ENCODE data around the gene RANBP10.

The RANBP10 gene

DNA sequence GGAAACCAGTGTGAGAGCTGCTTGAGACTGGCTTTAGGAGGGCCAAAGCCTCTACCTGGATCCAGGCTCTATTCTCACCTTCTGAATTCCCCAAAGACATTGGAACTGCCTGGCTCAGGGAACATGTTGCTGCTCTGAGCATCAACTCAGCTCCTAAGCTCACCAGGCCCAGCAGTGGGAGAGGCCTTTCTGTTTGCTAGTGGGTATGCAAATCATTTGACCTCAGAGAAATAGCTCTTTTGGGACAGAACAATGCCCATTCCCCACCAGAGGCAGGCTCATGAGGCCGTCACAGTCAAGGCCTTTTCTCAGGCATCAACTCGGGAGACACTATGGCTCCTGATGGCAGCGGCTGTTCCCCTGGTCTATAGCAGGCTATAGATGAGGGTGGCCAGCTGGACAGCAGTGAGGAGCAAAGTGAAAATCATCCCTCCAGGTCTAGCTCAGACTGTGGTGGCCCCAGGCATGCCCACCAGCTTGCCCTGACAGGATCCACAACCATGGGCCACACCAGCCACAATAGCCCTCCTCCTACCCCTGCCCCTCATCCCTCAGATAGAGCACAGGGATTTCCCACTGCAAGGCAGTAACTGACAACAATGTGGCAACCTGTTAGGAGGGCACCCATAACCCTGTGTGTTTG lies 56.8 kb downstream of the RANBP10 start:
- no peak for DNase-seq (ENCODE audit: low read depth in 2 of 3, low spot score in 2 of 3)

DNA sequence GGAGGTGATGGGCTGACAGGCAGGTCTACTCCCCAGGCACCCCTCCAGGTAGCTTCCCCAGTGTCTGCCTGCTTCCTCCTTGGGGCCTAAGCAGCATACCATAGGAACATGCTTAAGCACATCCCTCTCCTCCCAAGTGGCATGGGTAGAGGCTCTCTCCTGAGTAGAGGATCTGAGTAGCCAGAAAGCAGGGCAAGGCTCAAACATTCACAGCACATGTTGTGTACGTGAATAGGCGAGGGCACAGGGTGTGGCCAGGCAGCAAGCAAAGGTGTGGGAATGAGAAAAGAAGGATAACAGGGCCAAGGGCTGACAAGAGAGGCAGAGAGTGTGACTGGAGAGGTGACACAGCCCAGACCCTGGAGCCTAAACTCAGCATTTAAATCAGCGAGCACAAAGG lies 57.5 kb downstream of the RANBP10 start:
- no peak for DNase-seq (ENCODE audit: low read depth in 2 of 3, low spot score in 2 of 3)

DNA sequence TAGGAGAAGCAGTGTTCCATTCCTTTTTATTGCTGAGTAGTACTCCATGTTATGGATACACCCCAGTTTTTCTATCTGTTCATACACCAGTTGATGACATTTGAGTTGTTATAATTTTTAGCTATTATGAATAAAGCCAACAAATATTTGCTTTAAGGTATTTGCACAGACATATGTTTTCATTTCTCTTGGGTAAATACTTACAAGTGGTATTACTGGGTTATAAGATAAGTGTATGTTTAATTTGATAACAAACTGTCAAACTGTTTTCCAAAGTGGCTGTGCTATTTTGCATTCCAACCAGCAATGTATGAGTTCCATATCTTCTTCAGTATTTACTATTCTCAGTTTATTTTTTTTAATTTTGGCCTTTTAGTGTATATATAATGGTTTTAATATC lies 59.5 kb downstream of the RANBP10 start:
- no peak for DNase-seq (ENCODE audit: low read depth in 2 of 3, low spot score in 2 of 3)

DNA sequence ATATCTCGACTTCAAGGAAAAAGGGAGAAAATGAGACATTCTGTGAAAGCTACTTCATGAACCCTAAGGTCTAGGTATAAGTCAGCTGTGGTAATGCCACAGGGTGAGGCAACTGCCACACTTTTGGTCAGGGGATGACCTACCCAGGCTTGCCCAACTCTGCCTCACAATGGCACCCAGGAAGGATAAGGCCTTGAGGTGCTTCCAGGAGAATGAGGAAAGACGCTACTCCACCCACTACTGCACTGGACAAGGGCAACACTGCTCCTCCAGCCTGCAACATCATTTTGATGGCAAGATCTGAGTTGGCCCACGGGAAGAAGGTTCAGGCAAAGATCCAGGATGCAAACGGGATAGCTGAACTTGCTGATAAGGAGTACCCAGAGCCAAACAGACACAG lies 65.2 kb downstream of the RANBP10 start:
- no peak for DNase-seq (ENCODE audit: low read depth in 2 of 3, low spot score in 2 of 3)

DNA sequence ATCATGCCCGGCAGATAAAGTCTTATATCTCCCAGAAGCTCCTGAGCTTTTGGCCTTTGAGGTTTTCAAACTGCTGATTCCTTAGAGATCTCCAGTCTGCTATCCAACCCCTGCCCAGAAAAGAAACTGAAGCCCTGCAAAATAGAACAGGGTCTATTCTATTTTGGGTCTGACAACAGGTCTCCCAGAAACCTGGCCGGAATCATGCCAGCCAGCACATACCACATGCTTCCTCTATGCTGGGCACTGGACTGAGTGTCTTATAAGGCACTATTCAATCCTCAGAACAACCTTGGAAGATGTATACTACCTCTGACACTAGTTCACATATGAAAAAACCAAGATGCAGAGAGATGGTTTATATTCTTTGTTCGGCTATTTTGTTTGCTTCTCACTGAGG lies 66.0 kb downstream of the RANBP10 start:
- DNase-seq (ENCODE audit: low read depth in 2 of 3, low spot score in 2 of 3), result no peak

DNA sequence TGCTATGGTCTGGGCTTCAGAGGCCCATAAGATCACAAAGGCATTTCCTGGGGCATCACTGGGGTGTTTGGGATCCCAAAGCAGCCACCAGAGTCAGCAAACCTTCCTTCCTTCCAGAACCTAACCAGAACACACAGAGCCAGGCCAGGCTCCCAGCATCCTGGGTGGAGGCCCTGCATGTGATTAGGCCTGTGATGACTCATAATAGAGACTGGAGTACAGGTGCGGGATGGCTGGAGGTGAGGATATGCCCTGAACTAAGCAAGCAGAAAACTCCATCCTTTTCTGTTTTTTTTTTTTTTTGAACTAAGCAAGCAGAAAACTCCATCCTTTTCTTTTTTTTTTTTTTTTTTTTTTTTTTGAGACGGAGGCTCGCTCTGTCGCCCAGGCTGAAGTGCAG lies 69.5 kb downstream of the RANBP10 start:
- no peak for DNase-seq (ENCODE audit: low read depth in 2 of 3, low spot score in 2 of 3)

DNA sequence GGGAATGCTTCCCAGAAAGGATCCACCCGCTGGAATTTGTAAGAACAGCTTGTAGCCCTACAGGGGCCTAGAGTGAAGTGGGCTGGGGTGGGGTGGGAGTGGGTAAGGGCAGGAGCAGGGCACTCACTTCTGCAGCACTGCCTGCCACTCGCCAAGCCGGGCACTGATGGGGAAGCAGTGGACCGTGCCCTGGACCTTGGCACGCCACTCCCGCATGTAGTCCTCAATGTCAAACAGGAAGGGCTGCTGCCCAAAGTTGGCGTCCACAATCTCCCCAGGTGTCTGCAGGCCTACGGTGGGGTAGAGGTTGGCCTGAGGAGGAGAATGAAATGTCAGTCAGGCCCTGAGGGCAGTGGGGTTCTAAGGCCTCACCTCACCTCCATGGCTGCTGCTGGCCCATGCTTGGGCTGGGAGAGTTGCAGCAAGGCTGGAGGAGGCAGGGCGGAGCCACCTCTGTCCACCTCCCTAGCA lies 71.6 kb downstream of the RANBP10 start:
- DNase-seq (ENCODE audit: low read depth in 2 of 3, low spot score in 2 of 3), result no peak

DNA sequence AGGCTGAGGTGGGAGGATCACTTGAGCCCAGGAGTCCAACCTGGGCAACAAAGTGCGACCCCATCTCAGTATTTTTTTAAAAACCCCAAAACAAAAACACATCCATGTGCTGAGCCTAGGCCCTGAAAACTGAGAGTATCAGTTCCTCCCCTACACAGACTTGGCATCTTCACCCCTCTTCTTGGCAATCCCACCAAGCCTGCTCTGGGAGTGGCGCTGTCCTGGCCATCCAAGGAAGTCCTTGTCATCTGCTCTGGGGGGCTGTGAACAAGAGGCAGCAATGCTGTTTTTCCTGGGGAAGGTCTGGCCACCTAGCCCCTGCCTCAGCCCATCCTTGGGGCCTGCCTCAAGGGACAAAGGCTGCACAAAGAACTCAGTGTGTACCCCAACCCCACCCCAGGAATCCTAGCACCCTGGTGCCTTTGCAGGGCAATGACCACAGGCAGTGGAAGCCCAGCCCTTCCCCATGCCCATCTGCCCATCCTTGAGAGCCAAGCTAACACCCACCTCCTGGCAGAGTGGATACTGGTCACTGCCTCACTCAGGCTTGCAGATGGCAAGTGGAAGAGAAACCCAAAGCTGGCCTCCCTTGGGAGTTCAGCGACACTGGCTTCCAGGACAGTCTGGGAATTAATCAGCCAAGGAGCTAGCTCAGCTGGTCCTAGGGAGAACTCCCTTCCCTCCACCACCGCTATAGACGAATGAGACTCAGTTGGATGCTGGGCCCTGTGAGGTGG lies 72.5 kb downstream of the RANBP10 start:
- DNase-seq (ENCODE audit: low read depth in 2 of 3, low spot score in 2 of 3), result no peak

DNA sequence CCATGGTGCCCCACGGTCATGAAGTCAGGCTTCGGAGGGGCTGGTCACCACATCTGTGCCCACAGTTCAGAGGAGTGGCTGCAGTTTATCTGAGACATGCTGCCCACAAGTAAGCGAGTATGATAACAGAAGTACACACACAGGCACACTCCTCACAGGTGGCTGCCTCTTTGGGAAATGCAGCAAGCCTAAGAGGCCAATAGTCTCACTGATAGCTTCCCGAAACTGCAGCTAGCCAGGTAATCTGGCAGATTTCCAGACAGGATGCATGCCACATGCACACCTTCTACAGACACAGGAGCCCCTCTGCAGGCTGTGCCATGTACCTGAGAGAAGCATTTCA lies 74.6 kb downstream of the RANBP10 start:
- DNase-seq (ENCODE audit: low read depth in 2 of 3, low spot score in 2 of 3), result no peak

DNA sequence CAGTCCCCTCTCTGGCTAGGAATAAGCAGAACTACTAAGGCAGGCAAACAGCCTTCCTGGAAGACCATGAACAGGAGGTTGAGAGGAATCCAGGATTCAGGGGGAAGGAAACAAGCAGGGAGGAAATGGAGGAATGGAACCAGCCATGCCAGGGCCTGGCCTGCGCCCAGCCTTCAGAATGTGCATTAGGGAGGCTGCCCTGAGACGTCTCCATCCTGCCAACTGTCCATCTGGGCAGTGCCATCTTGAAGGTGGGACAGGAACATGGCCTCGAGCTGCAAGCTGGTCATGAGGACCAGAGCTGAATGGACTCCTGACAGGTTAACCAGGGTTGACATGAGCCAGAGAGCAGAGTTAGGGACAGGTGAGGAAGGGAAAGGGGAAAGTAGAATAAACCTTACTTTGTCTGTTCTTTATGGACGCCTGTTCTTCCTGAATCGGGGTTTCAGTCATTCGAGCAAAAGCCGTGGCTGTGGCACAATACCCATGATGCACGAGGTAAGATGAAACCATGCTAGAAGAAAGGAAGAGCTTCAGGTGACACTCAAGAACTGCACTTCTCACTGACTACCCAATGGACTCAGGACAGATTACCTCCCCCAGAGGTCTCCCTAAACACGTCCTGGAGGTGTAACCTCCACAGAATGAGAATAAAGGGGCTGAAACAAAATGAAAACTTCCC lies 75.1 kb downstream of the RANBP10 start:
- DNase-seq (ENCODE audit: low read depth in 2 of 3, low spot score in 2 of 3), result no peak

DNA sequence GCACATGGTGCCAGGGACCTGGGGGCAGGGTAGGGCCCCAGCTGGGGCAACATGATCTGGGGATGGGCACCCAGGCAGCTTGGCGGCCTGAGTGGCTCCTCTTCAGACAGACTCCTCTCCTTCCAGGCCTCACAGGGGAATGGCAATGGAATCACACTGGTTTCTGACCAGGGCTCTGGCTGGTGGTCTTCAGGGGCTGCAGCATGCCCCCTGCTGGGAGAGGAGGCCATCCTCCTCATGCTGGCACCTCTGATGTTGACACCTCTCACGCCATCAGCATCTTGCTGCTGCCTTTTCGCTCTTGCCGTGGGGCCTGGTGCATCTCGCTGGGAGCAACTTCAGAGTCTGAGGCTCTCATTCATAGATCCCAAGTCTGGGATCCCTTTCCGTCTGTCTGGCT lies 76.0 kb downstream of the RANBP10 start:
- no peak for DNase-seq (ENCODE audit: low read depth in 2 of 3, low spot score in 2 of 3)

DNA sequence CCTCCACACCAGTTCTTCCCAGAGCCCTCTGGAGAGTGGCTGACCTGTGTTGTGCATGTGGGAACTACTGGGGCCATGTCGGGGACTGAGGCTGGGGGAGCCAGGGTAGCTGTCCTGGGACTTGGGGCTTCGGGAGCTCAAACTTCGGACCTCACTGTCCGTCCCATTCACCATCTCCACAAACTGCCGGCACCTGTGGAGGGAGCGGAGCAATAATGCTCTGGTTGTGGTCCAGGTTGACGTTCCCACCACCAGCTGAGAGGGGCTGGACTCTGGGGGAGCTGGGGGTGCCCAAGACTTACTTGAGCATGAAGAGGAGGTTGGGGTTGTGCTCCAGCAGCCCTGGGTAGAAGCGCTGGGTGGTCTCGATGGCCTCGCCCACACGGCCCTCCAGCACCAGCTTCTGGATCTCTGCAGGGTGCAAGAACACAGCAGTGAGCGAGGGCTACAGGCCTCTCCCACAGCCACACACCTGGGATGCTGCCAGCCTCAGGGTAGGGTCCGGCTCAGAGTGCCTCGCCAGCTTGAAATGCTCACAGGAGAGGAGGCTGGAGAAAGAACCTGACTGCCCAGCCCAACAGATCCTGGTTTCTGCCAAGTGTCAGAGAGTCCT lies 76.6 kb downstream of the RANBP10 start:
- DNase-seq (ENCODE audit: low read depth in 2 of 3, low spot score in 2 of 3), result no peak

DNA sequence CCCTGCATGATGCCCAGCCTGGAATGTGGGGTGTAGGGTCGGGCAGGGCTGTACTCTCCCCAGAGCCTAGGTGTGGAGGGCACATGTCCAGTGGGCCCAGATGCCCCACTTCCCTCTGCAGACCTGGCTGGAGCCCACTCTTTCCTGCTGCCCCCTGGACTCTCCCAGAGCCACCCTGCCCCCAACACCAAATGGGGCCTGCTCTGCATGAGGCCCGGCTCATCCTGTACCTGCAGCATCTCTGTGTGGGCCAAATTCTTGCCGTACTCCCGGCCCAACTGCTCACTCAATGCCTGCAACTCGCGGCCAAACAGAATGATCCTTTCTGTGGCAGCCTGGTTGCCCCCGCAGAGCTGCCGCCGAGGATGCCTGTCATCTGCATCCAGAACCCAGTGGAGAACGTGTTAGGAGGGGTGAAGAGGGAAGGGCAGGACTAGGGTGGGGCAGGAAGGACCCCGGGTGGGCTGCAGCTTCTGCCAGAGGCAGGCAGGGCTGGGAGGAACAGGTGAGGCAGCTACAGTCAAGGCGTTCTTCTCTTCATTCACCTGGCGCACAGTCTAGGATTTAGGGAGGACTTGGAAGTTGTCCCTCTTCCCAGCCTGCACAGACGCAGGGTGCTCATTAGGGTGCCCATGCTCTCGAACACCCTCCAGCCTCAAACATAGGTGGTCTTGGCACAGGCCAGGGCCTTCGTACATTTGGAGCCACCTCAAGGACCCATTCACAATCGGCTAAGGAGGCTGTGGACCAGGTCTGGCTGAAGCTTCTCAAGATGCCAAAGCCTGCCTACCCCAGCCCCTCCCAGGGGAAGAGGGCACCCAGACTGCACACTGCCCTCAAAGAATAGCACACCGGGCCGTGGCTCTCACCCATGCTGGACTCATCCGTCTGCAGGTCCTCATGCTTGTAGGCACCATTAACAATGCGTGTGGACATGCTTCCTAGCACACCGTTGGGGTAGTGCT lies 78.6 kb downstream of the RANBP10 start:
- no peak for DNase-seq (ENCODE audit: low read depth in 2 of 3, low spot score in 2 of 3)

DNA sequence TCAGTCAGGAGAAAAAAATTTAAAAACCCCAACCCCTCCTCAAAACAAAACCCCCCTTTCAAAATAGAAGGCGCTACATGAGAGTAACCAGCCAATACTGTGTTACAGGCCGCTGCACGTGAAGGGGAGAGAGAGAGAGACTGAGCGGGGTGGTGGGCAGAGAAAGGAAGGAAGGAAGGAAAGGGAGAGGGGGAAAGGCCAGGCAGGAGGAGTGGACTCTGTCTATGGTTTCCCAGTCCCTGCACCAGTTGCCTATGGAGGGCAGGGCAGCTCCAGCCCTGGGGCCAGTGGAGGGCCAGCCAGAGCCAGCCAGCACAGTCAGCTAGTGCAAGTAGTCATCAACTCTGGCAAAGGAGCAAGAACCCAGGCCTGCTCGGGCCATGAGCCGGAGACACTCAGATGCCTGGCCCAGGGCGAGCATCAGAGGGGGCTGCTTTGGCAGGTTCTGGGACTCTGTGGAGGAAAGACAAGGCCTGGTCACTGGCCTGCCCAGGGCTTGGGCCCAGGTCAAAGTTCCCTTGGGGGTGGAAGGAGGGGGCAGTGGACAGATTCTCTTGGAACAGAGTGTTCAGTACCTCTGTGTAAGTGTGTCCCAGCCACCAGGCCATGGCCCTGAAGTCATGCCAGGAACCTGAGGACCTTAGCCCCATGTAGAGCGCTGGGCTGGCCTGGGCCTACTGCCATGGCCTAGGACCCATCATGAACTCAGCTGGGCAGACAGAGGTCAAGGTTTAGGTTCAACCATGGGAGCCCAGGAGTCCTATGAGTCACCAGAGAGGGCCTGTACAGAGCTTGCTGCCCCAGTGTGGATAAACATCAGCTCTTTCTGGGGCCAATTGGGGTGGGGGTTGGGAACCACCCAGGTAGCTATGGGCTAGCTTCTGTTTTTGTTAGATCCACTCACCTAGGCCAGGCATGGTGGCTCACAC lies 80.0 kb downstream of the RANBP10 start:
- no peak for DNase-seq (ENCODE audit: low read depth in 2 of 3, low spot score in 2 of 3)

DNA sequence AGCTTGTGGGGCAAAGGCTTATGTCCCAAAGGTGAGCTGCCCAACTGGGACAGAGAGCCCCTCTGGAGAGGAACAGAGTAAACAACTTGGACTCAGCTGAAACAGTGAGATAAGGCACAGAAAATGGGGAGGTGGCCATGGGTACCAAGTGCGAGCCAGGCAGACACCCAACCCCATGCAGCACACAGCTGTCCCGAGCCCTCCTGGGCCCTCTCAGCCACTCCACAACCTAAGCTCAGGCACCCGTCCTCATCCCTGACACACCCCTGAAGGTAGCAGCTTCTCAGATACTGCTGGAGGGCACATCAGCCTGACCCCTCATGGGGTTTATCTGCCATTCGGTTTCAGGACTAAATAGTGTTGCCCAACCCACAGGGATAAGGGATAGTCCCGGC lies 82.5 kb downstream of the RANBP10 start:
- no peak for DNase-seq (ENCODE audit: low read depth in 2 of 3, low spot score in 2 of 3)

DNA sequence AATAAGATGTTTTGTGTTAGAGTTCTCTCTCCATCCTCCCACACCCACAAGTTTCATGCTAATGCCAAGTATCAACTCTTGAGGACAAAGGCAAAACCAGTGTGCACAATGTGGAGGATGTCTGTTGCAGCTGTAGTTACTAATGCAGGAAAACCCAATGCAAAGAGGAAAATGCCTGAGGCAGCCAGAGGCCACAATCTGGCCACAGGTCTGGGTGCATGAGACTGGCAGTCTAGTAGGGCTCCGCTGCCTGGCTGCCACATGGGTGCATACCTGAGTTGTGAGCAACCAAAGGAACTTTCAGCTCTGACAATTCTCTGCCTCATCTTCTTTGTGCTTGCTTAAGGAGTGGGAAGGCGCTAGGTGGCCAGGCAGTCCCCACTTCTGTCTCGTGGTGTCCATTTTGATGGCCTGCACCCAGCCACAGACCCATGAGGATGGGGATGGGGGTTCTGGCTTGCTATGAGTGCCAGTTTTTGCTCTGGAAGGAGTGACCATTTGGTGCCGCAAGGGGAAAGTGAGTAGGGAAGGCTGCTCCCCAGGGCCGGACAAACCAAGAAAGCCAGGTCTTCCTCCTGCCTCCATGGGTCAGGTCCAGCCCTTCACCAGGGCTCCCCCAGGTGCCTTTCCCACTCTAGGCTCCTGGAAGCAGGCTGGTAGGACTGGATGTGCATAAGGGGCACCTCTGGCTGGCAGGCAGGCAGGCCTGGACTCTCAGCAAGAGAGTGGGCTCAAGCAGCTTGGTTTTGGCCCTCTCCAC lies 83.0 kb downstream of the RANBP10 start:
- no peak for DNase-seq (ENCODE audit: low read depth in 2 of 3, low spot score in 2 of 3)

DNA sequence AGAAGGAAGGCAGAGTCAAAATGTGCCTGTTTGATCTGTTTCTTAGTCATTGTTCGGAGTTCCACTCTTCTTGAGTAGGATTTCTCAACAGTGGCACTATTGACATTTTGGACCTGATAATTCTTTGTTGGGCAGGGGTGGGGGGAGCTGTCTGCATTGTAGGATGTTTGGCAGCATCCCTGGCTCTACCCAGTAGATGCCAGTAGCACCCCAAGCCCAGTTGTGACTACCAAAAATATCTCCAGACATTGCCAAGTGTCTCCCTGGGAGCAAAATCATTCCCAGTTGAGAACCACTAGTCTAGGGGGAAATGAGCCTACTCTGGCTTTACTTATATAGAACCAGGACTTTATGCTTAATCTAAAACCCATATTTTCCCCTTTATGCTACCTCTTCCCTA lies 86.1 kb downstream of the RANBP10 start:
- no peak for DNase-seq (ENCODE audit: low read depth in 2 of 3, low spot score in 2 of 3)

DNA sequence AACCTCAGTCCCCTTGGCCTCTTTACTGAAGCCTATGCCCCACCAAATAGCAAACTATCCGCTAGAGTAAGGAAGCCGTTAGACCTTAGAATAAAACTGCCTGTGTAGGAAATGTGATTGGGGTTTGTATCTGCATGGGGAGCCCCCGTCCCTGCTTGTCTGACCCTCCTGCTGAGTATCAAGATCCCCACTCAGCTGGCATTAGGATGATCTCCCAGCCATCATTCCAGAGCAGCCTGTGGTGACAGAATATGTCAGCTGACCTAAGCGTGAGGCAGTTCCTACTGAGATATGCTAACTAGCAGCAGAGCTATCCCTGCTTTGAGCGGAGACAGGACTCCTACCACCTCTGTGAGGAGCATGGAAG lies 86.6 kb downstream of the RANBP10 start:
- DNase-seq (ENCODE audit: low read depth in 2 of 3, low spot score in 2 of 3), result no peak

Data from activated CD8-positive, alpha-beta memory T cell treated with anti-CD3 and anti-CD28 coated beads for 48 hours (primary cell).